Uterus (tissue), 4 donors: Measurements from ENCODE around the gene MTG2. TPM values are rescaled to one million over a fixed set of nuclear protein-coding genes. Genes with fewer than 3 reads are reported as not detected.

Experiments
- DNase-seq, 2 donors: peaks; one replicate each; pipeline ENCODE4 v3.0.0-alpha.2; 2019 to 2020
- H3K27ac ChIP-seq, 2 donors: fragments of 200-600 bp; sonication (generic); 1 replicate in 1 of 2; 2 replicates in 1 of 2; pipeline ENCODE4 v1.5.1; 2016 to 2018
- H3K27me3 ChIP-seq, 2 donors: fragments of 200-600 bp; sonication (generic); one replicate each; pipeline ENCODE4 v1.5.1; 2018 to 2019; ENCODE audit warnings: control low read depth in 1 of 2
- H3K36me3 ChIP-seq, 2 donors: fragments of 200-600 bp; sonication (generic); one replicate each; pipeline ENCODE4 v1.5.1; 2019; ENCODE audit warnings: control low read depth in 1 of 2
- H3K4me1 ChIP-seq, 2 donors: fragments of 200-600 bp; sonication (generic); one replicate each; pipeline ENCODE4 v1.5.1; 2018 to 2019; ENCODE audit warnings: control low read depth in 1 of 2
- H3K4me3 ChIP-seq, 2 donors: fragments of 200-600 bp; sonication (generic); 1 replicate in 1 of 2; 2 replicates in 1 of 2; pipeline ENCODE4 v1.5.1; 2018 to 2019; ENCODE audit warnings: mild to moderate bottlenecking in 1 of 2
- H3K9me3 ChIP-seq, 2 donors: fragments of 200-600 bp; sonication (generic); one replicate each; pipeline ENCODE4 v1.5.1; 2019; ENCODE audit warnings: control low read depth in 1 of 2
- CTCF ChIP-seq, 4 experiments: fragments of 200-600 bp in 2 of 4; fragments of 450-650 bp in 2 of 4; sonication (generic) in 2 of 4; IDR thresholded peaks; one replicate each; pipeline ENCODE4 v1.5.1; 2016 to 2019; ENCODE audit warnings: antibody characterized with exemption in 4 of 4, mild to moderate bottlenecking in 2 of 4, moderate library complexity in 1 of 4
- POLR2A ChIP-seq, 2 donors: fragments of 450-650 bp; IDR thresholded peaks; one replicate each; pipeline ENCODE4 v1.6.1; 2016; ENCODE audit warnings: antibody characterized with exemption in 2 of 2, mild to moderate bottlenecking in 1 of 2, moderate library complexity in 1 of 2
- intact Hi-C: fragments of 100-400 bp; cut with DNase I; formaldehyde crosslinking; loops from one replicate; pipeline ENCODE4 v1.15.1; 2023; ENCODE audit warnings: low total_unique reads
- total RNA-seq, 4 donors: library from RNA; depleted of rRNA in 3 of 4; stranded (reverse); fragments of >200 nt in 3 of 4; gene quantifications; one replicate each; pipeline versions ENCODE4 v1.1.0 to v1.2.4, GENCODE V29; 2014 to 2023
- donor health status: DM: yes; HTN: yes; CAD: no.

Gene MTG2
- total RNA-seq, 4 donors from 2014 or later: 0.59 to 38.5 (median 22.7) TPM

GRCh38 chr20:62156254-62156556 is 26.6 kb upstream of the MTG2 start:
- no peaks in the 10 kb centered on the region for H3K27me3 ChIP-seq
- TF ChIP-seq CTCF (IDR thresholded peaks at IDR 0.05): no peak
- TF ChIP-seq POLR2A (IDR thresholded peaks at IDR 0.05): no peak
- intact Hi-C loops: loop anchor here (10.0 kb wide), 1 partner anchor 141 kb away; no protein-coding TSS in a partner anchor
- DNase-seq: no peak
- H3K36me3 ChIP-seq: no peaks in the 10 kb centered on the region
- H3K4me3 ChIP-seq: no peak overlapping the region
- H3K4me1 ChIP-seq: peaks cover 0 to 7% of the 10 kb centered on the region in 2 donors
- H3K9me3 ChIP-seq: no peaks in the 10 kb centered on the region
- H3K27ac ChIP-seq: no peak overlapping the region

GRCh38 chr20:62156592-62157386 is 26.0 kb upstream of the MTG2 start:
- Histone ChIP-seq H3K4me3 (no peak overlapping the region), H3K9me3 (no peaks in the 10 kb centered on the region), H3K27me3 (no peaks in the 10 kb centered on the region), H3K27ac (no peak overlapping the region), H3K4me1 (peaks cover 0 to 7% of the 10 kb centered on the region in 2 donors), H3K36me3 (no peaks in the 10 kb centered on the region)
- intact Hi-C loops: loop anchor here (10.0 kb wide), 1 partner anchor 142 kb away; no protein-coding TSS in a partner anchor
- DNase-seq: peak; percentile 48 to 64
- TF ChIP-seq POLR2A (IDR thresholded peaks at IDR 0.05): no peak
- TF ChIP-seq CTCF (IDR thresholded peaks at IDR 0.05): peak; percentile 35 to 66 (median 48)

DNA sequence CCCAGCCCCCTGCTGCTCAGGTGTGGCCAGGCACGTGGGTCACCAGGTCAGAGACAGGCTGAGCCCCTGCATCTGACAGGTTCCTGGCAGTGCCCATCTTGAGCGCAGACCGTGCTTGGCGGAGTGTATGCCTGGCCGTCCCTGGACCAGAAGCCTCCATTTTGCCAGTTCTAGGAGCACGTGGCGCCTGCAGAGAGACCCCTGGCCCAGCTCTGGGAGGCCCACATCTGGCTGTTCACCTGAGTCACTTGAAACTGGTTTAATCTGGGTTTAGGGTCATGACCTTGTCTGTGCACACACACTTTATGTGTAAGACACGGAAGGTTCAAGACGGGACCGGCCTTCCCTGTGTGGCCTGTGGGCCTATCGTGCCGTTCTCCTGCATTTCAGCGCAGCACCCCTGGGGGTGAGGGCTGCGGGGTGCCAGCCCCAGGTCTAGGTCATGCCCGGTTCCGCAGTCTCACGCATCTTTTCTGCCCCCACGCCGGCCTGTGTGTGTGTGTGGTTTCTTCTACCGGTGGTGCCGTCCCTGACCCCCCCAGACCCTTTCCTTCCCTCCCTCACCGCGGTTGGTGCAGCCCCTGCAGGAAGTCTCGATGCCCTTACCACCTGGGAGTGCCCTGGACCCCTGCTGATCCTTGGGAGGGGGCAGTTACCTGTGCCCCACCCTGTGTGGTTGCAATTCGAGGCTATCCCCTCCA is 25.3 kb upstream of the MTG2 start:
- intact Hi-C loops: loop anchor here (10.0 kb wide), 1 partner anchor 143 kb away; no protein-coding TSS in a partner anchor
- DNase-seq: no peak
- no peak for TF ChIP-seq POLR2A (IDR thresholded peaks at IDR 0.05)
- no peak for TF ChIP-seq CTCF (IDR thresholded peaks at IDR 0.05)
- Histone ChIP-seq H3K9me3 (no peaks in the 10 kb centered on the region), H3K4me3 (no peak overlapping the region), H3K27ac (no peak overlapping the region), H3K4me1 (peaks cover 0 to 7% of the 10 kb centered on the region in 2 donors), H3K36me3 (no peaks in the 10 kb centered on the region), H3K27me3 (no peaks in the 10 kb centered on the region)

DNA sequence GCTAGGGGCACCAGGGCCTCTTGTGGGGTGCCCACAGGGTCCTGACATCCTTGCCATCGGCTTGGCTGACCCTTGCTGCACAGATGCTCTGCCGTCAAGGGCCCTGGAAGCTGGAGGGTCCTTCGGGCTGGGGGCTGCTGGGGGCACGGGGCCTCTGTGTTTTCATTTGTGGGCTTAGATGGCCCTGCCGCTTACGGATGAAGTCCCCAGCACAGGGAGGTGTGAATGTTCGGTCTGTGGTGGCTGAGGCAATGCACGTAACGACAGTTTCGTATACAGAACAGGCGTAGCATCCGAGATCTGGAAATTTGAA is 24.8 kb upstream of the MTG2 start:
- TF ChIP-seq POLR2A (IDR thresholded peaks at IDR 0.05) (no peak), CTCF (IDR thresholded peaks at IDR 0.05) (no peak)
- no peaks in the 10 kb centered on the region for H3K36me3 ChIP-seq
- intact Hi-C loops: loop anchor here (10.0 kb wide), 1 partner anchor 143 kb away; no protein-coding TSS in a partner anchor

DNA sequence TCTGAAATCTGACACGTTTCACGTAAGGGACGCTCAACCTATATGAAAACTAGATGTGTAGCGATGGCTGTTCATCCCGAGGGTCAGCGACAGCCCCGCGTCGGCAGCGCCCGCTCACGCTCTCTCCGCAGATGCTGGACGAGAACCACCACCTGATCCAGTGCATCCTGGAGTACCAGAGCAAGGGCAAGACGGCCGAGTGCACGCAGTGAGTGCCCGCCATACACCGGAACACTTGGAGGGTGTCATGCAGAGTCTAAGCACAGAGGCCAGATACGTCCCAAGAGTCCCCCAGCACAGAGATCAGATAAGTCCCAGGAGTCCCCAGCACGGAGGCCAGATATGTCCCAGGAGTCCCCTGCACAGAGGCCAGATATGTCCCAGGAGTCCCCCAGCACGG is 24.3 kb upstream of the MTG2 start:
- no peak for TF ChIP-seq POLR2A (IDR thresholded peaks at IDR 0.05)
- no peak for TF ChIP-seq CTCF (IDR thresholded peaks at IDR 0.05)
- no peak overlapping the region for H3K27ac ChIP-seq
- intact Hi-C loops: loop anchor here (10.0 kb wide), 1 partner anchor 144 kb away; no protein-coding TSS in a partner anchor
- no peaks in the 10 kb centered on the region for H3K36me3 ChIP-seq
- H3K27me3 ChIP-seq: no peaks in the 10 kb centered on the region
- H3K4me3 ChIP-seq: no peak overlapping the region
- H3K4me1 ChIP-seq: peaks cover 0 to 7% of the 10 kb centered on the region in 2 donors
- DNase-seq: no peak
- no peaks in the 10 kb centered on the region for H3K9me3 ChIP-seq

More for the DNA sequence above, 24.8 kb upstream of the MTG2 start:
- Histone ChIP-seq H3K9me3 (no peaks in the 10 kb centered on the region), H3K4me1 (peaks cover 0 to 7% of the 10 kb centered on the region in 2 donors), H3K4me3 (no peak overlapping the region), H3K27ac (no peak overlapping the region), H3K27me3 (no peaks in the 10 kb centered on the region)
- DNase-seq: no peak
